Measurements from ENCODE around the gene L3MBTL1.
A peak's percentile ranks its signal among the peaks of the same experiment; 100 is the strongest.
"Not testable (repeated sequence)": the region's sequence is repeated elsewhere in the genome, so short reads cannot be mapped to it uniquely, and the experiment has no call there.

Gene L3MBTL1

GRCh38 chr20:43507150-43508080 is at the start of gene L3MBTL1:
TSS of gene L3MBTL1 (plus strand) at chr20:43507697. CDS start at chr20:43513504, 5,807 bp downstream.
- DNase-seq (ENCODE audit: low read depth, low spot score), result no peak

DNA sequence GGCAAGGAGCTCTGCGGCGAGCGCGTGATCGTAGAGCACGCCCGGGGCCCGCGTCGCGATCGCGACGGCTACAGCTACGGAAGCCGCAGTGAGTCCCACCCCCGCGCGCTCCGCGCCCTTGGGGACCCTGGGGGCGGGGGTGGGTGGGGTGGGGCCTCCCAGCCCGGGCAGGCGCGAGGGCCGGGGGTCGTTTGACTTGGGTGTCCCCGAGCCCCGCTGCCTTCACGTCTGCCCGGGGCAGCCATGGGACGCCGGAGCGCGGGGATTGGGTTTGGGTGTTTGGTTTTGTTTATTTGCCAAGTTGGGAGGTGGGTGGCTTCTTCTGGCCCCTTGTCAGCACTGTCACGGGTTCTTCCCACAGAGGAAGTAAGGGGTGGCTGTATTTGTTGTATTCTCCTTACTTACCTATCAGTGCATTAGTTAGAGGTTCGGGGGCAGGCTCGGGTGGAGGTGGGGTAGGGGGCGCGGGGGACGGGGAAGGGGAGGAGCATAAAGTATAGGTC is 49.0 kb upstream of the L3MBTL1 start:
- no peak for DNase-seq (ENCODE audit: low read depth, low spot score)

DNA sequence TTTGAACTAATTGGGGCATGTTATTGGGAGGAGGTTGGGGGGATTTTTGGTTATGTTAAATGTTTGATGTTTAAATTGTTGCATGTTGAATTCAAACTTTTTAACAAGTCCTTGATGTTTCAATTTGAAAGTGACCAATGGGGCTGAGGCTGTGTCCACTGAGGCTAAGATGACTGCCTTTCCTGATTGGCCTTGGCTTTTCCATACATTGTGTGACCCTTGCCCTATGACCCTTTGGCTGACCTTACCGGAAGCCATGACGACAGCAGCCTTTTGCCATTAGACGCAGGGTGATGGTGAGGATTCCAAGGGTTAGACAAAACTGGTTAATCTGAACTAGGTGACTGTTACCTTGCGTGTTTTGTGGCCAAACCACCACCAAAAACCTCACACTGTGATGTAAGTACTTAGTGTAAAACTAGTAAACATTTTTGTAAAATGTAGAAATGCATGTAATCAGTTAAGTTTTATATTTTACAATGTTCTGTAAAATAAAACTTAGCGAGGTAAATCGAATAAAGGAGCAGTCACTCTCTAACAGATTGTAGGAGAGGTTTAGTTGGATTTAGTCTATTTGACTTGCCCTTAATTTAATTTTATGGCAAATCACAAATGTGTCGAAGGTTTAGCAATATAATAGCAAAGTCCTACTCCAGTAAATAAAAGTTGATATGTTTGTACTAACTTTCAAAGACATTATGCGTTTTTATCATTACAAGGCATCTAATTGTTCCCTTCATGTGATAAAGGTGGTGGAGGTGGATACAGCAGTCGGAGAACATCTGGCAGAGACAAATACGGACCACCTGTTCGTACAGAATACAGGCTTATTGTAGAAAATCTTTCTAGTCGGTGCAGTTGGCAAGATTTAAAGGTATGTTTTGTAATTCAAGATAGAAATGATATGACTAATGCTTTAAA is 48.2 kb upstream of the L3MBTL1 start:
- DNase-seq (ENCODE audit: low read depth, low spot score), result peak; percentile 13

DNA sequence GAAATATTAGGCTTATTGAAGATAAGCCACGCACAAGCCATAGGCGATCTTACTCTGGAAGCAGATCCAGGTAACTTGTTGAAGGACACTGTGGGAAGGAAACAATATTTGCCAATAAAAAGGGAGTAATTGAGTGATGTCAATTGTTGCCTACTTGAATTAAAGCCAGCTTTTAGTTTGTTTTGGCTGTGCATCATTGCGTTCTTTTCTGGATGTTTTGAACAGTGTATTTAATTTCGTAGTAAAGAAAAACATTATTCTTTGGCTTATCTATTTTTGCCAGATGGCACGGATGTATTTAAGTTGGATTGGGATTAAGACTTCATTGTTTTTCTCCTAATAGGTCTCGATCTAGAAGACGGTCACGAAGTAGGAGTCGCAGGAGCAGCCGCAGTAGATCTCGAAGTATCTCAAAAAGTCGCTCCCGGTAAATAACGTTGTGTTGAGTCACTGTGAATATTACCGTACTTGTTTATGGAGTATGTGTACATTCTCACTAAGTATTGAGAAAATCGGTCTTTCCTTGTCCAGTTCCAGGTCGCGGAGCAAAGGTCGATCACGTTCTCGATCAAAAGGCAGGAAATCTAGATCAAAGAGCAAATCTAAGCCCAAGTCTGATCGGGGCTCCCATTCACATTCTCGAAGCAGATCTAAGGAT is 47.2 kb upstream of the L3MBTL1 start:
- no peak for DNase-seq (ENCODE audit: low read depth, low spot score)

DNA sequence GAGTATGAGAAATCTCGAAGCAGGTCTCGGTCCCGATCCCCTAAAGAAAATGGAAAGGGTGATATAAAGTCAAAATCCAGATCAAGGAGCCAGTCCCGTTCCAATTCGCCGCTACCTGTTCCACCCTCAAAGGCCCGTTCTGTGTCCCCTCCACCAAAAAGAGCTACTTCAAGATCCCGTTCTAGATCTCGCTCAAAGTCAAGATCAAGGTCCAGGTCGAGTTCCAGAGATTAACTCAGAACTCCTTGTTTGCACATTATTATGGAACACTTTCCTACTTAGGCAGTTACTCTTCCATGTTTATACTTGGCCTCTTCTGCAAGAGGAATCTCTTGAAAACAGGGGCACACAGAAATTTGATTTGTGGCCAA is 46.7 kb upstream of the L3MBTL1 start:
- no peak for DNase-seq (ENCODE audit: low read depth, low spot score)

GRCh38 chr20:43461894-43462659 is 45.4 kb upstream of the L3MBTL1 start:
- no peak for DNase-seq (ENCODE audit: low read depth, low spot score)

GRCh38 chr20:43462660-43463526 is 44.6 kb upstream of the L3MBTL1 start:
- no peak for DNase-seq (ENCODE audit: low read depth, low spot score)

DNA sequence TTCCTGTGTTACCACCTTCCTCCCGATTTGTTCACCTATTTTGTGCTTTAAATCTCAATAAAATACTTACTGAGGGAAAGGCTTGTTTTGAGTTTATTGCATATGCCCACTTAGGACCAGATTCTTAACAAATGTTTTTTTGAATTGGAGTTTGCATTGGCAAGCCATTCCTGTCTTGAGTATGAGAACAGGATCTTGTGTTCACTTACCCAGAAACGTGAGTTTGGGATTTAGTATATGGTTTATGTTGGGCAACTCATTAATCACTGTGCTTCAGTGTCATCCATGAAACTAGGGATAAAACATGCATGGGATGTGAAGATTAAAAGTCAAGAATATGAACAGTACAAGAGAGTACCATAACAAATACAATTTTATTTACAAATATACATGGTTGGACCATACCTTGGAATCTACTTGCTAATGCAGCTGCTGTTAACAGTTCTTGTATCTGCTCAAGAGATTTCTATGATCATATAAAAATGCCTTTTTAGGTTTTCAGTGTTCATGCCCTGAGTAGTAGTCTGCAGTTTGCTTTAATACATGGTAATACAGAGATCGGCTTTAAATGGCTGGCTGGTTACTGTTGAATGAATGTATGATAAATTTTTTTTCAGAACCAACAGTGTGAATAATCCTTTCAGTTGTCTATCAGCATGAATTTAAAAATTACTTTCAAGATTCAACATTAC is 43.8 kb upstream of the L3MBTL1 start:
- no peak for DNase-seq (ENCODE audit: low read depth, low spot score)

- DNase-seq (ENCODE audit: low read depth, low spot score), result no peak
Observed at GRCh38 chr20:43464219-43464790, 43.2 kb upstream of the L3MBTL1 start.

- DNase-seq (ENCODE audit: low read depth, low spot score), result no peak
Observed at GRCh38 chr20:43465625-43465943, 41.9 kb upstream of the L3MBTL1 start.

DNA sequence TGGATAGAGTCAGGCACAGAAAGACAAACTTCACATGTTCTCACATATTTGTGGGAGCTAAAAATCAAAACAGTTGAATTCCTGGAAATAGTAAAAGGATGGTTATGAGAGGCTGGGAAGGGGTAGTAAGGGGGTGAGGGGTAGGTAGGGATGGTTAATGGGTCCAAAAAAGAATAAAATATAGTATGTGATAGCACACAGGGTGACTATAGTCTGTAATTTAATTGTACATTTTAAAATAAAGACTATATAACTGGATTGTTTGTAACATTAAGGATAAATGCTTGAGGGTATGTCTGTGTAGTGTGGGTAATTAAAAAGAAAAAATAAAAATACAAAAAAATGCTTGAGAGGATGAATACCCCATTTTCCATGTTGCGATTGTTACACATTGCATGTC is 39.9 kb upstream of the L3MBTL1 start:
- DNase-seq (ENCODE audit: low read depth, low spot score), result no peak

DNA sequence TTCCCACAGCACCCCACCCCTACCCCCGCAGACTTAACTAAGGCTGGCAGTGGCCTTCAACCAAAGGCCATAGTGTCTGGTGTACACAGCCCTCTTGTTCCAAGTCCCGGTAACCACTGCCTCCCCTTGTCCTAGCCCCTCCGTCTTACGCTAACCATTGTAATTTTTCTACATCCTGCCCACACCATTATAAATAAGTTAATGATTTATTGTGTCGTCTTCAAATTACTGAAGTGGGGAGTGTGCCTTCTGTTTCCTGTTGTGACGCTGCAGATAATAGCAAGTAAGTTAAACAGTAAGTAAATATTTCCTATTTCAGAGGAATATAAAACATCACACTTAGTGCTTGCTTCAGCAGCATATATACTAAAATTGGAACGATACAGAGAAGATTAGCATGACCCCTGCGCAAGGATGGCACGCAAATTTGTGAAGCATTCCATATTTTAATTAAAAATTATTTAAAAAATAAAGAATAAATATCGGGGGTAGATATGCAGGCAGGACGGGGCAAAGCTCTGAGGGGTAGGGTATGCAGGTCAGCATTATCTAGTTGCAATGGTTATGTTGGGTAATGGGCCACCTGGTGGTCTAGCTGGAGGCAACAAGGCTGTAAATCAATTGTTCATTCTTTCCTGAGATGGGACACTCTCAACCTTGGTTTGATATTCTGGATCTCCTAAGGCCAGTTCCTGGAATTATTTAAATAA is 34.7 kb upstream of the L3MBTL1 start:
- DNase-seq (ENCODE audit: low read depth, low spot score), result no peak

- no peak for DNase-seq (ENCODE audit: low read depth, low spot score)
Observed at GRCh38 chr20:43473381-43473704, 34.2 kb upstream of the L3MBTL1 start.

DNA sequence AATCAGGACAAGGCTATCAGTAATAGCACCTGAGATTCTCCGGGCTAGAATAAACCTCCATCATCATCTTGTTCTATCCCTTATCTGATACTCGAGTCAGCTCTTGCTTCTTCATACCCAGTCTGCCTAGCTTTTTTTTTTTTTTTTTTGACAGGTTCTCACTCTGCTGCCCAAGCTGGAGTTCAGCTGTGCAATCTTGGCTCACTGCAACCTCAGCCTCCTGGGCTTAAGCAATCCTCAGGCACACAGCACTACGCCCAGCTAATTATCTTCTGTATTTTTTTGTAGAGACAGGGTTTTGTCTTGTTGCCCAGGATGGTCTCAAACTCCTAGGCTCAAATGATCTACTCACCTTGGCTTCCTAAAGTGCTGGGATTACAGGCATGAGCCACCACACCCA is 30.3 kb upstream of the L3MBTL1 start:
- no peak for DNase-seq (ENCODE audit: low read depth, low spot score)

DNA sequence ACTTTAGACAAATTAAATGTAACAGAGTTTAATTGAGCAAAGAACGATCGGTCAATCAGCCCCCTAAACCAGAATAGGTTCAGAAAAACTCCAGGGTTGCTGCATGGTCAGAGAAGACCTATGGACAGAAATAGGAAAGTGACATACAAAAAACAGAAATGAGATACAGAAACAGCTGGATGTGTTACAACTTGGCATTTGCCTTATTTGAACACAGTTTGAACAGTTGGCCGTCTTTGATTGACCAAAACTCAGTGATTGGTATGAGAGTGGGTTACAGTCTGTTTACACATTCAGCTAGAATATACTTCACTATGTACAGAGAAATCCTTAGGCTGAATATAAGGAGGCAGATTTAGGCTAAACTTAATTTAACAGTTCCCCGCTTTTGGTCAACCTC is 29.9 kb upstream of the L3MBTL1 start:
- no peak for DNase-seq (ENCODE audit: low read depth, low spot score)

- no peak for DNase-seq (ENCODE audit: low read depth, low spot score)
Observed at GRCh38 chr20:43490038-43490437, 17.5 kb upstream of the L3MBTL1 start.

DNA sequence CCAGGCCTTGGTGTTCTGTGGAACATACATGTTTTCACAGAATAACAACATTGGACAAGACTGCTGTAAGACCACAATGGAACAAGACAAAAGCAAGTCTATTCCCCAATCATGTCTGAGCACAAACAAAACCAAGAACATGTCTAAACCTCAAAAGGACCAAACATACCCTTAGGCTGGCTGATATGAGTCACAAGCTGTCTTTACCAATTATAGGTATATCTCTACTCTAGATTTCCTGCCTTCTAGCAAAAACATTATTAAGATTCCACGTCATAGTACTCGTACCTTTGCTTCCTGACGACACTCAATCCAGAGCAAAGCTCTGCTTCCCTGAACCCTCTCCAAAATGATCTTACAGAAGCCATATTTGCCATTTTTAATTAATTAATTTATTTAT is 15.4 kb upstream of the L3MBTL1 start:
- DNase-seq (ENCODE audit: low read depth, low spot score), result no peak

DNA sequence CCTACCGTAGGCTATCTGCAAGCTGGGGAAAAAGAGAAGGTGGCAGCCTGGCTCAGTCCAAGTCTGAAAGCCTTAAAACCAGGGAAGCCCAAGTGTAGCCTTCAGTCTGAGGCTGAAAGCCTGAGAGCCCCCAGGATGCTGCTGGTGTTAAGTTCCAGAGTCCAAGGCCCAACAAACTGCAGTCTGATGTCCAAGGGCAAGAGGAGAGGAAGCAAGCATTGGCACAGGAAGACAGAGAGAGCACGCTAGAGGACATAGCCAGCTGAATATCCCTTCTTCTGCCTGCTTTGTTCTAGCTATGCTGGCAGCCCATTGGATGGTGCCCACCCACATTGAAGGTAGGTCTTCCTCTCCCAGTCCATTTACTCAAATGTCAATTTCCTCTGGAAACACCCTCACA is 12.1 kb upstream of the L3MBTL1 start:
- no peak for DNase-seq (ENCODE audit: low read depth, low spot score)

GRCh38 chr20:43502021-43502420 is 5.5 kb upstream of the L3MBTL1 start:
- not testable (repeated sequence) for DNase-seq (ENCODE audit: low read depth, low spot score)

Data from brain pericyte (primary cell).